ENCODE measurements around the gene SLC35F3.
A peak's percentile ranks its signal among the peaks of the same experiment; 100 is the strongest.
"Not testable (repeated sequence)": the region's sequence is repeated elsewhere in the genome, so short reads cannot be mapped to it uniquely, and the experiment has no call there.

Gene SLC35F3

DNA sequence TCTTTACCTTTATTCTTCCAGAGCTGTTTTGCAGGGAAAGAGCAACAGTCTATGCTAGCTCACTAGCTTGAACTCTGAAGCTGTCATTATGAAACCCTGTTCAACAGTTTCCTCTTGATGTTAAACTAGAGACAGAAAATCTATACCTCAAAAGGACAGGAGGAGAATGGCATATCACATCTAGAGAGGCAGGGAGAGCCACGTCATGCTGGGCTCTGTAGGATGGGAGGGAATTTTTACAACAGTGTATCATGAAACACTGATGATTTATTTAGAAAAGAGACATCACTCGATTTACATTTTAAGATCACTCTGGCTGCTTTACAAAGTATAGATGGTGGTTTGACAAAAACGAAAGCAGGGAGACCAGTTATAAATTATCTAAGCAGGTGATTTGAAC is 243.9 kb downstream of the SLC35F3 start:
- DNase-seq, result no peak

DNA sequence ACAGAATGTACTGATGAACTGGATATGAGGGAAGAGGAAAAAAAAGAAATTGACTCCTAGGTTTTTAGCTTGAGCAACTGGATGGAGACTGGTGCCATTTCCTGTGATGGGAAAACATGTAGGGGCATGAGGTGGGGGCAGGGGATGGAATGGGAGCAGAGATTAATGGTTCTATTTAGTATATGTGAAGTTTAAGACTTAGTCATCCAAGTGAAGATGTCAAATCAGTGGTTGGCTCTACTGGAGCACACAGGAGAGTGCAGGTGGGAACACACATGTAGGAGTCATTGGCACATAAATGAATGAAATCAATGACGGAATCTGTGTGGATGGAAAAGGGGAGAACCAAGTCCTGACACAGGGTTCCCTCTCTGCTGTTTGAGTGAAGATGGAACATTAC is 244.3 kb downstream of the SLC35F3 start:
- DNase-seq, result no peak

GRCh38 chr1:234149217-234149616 is 244.7 kb downstream of the SLC35F3 start:
- DNase-seq, result no peak

DNA sequence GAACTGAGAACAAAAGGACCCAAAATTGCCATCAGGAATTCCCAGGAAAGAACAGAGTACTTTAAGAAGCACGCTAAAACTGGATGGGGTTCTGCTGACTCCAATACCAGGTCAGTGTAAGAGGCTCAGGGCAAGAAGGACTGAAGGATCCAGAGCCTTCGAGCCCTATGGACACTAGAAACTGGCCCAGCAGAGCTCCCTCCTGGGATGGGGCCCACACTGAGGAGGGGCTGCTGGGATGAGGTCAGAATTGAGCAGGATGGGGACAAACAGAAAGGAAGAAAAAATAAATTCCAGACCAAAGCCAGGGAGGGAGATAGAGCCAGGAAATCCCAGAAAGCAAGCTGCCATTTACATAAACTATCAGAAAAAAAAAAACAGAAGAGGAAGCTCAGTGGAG is 246.4 kb downstream of the SLC35F3 start:
- no peak for DNase-seq

DNA sequence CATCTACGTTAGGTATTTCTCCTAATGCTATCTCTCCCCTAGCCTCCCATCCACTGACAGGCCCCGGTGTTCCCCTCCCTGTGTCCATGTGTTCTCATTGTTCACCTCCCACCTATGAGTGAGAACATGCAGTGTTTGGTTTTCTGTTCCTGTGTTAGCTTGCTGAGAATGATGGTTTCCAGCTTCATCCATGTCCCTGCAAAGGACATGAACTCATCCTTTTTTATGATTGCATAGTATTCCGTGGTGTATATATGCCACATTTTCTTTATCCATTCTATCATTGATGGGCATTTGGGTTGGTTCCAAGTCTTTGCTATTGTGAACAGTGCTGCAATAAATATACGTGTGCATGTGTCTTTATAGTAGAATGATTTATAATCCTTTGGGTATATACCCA is 247.9 kb downstream of the SLC35F3 start:
- not testable (repeated sequence) for DNase-seq

DNA sequence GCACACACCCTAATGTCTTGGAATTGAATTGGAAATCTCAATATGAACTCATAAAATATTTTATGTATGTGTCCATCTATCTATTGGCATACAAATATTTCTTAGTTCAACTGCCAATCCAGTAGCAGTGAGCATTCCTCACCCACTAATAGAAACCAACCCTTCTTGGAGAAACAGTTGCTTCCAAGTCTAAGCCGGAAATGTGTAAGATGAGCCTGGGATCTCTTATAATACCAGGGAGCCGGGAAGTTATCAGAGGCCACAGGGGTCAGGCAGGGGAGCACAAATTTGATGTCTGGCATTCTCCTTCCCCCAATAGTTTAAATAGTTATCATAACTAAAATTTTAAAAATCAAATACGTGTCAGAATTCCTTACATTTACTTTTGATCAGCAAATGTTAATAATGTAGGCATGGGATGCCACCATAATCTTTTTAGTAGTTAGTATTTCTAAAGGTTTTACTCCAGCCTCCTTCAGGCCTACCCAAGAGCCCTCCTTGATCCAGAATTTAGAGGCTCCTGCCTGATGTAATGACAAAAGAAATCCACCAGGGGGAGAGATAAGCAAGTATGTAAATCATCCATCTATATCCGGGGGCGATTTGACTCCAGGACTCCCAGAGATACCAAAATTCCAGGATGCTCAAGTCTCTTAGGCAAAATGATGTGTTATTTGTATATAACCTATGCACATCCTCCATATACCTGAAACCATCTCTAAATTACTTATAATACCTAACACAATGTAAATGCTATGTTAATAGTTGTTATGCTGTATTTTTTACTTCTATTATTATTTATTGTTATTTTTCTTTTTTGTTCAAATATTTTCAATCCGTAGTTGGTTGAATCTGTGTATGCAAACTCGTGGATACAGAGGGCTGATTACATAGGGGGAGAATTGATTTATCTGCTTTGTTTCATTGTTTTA is 250.1 kb downstream of the SLC35F3 start:
- DNase-seq, result peak; percentile 74

- DNase-seq, result no peak
These were observed 258.2 kb downstream of the SLC35F3 start for GRCh38 chr1:234162661-234163060.

DNA sequence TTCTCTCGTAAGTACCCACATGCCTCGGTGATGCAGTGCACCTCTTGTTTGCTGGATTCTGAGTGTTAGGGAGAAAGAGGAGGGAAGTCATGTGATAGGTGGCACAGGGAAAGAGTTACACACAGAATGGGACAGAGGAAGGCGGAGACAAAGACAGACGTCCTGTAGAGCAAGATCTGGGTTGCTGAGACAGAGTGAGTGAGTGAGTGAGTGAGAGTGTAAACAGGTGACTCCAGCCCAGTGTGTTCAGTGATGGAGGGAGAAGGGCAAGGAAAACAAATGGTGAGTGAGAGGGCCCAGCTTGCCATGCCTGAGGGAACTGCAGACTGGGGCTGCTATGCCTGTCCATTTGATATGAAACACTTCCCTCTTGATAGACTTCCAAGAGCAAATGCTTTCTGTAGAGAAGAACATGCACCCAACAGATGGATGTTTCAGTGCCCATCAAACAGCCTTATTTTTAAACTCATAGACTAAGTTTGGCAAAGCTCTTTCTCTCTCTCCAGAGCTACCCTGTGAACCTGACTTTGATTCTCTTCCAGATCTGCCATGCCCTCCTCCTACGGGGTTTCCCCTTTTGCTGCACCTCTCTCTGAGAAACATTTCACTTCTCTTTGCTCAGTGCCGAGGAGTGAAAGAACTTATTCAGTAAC is 258.9 kb downstream of the SLC35F3 start:
- no peak for DNase-seq

- no peak for DNase-seq
These were observed 259.7 kb downstream of the SLC35F3 start for GRCh38 chr1:234164098-234164709.

GRCh38 chr1:234168061-234168724 is 263.7 kb downstream of the SLC35F3 start:
- DNase-seq, result no peak

- DNase-seq, result no peak
These were observed 264.8 kb downstream of the SLC35F3 start for GRCh38 chr1:234169161-234169849.

DNA sequence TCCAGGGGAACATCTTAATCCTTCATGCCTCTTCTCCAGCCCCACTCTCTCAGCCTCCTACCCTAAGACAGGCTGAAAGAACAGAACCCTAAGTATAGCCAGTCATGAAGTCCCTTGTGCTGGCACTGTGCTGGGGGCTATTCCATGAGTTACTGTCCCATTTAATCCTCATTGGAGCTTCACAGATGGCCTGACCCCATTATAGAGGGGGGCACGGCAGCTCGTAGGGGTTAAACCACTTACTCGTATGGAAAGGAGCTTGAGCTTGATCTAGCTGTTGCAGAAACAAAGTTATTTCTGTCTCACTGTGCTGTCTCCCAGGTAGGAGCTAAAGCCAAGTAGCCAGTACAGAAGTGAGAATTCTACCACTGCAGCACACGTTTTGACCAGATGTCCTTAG is 265.6 kb downstream of the SLC35F3 start:
- DNase-seq, result no peak

GRCh38 chr1:234170622-234171021 is 266.1 kb downstream of the SLC35F3 start:
- no peak for DNase-seq

GRCh38 chr1:234173968-234174367 is 269.5 kb downstream of the SLC35F3 start:
- DNase-seq, result no peak

GRCh38 chr1:234175363-234175762 is 270.9 kb downstream of the SLC35F3 start:
- DNase-seq, result no peak

DNA sequence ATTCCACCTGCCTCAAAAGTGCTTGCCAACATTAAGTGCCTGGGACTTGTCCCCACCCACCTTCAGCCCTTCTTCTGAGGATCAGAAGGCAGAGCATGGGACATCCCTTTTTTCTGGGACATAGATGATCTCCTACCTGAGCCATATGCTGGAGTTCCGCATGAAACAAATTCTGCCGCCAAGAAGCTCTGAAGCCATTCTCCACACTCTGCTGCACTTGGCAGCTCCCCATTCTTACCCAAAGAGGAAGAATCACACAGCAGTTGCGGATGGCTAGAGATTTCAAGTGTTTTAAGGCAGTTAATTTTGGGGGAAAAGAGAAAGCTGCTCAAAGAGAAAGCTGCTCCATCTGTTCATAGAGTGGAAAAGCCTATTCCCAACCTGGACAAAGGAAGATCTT is 271.5 kb downstream of the SLC35F3 start:
- DNase-seq, result no peak

- not testable (repeated sequence) for DNase-seq
These were observed 272.4 kb downstream of the SLC35F3 start for GRCh38 chr1:234176847-234177246.

DNA sequence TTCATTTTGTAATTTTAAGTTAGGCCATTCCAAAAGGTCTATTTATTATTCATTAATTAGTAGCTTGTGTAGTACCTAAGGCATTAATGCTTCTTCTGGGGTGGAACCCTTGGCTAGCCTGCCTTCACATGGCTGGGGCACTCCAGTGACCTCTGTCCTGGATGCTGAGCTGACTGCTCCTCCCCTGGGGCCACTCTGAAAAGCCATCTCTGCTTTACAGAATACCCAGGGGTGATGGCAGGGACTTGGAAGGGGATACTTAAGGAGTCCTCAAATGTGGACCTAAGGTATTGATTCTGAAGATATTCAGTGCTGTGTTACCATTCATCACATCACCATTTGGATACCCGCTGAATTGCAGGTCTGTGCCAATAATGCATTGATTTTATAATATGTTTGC is 281.0 kb downstream of the SLC35F3 start:
- no peak for DNase-seq

DNA sequence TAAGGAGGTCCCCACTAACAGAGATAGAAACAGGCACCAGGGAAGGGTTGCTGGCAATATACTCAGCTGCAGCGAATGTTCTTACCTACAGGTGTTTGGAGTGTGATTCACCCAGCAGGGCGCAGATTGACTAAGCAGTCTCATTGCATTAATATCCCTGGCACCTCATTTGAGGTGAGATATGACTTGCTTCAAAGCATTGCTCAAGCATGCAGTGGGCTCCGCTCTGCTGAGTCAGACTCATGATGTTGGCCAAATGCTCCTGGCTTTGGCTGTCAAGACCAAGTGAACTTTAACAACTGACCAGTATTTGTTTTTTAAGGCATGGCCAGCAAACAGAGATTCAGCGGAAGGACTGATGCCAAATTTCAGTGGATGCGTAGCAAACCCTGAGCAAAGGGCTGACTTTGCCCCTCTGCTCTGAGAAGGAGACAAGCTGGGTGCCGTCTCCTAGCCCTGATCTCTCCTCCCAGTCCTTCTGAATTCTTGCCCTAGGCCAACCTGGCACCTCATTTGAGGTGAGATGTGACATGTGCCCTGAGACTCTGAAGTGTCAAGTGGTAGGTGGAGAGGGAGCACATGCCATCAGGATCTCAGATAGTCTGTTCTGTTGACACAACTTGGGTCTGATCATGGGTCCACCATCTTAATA is 281.7 kb downstream of the SLC35F3 start:
- DNase-seq, result no peak

DNA sequence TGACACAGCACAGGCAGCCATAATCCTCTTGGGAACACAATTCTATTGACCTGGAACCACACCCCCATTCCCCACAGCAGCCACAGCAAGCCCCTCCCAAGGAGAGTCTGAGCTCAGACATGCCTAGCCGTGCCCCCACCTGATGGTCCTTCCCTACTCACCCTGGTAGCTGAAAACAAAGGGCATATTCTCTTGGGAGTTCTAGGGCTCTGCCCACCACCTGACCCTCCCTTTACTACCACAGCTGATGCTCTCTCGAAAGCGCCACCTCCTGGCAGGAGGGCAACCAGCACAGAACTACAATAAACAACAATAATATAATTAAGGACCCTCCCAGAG is 283.9 kb downstream of the SLC35F3 start:
- no peak for DNase-seq

- no peak for DNase-seq
These were observed 293.4 kb downstream of the SLC35F3 start for GRCh38 chr1:234197839-234198238.

All from fibroblast of skin of scalp (primary cell).